Nephron (organoid): Measurements from ENCODE around the gene PTRHD1.

Experiments used
- H3K27ac Mint-ChIP-seq, 3 experiments: 2 replicates each; pipeline ENCODE4 v1.8.0; 2020; ENCODE audit warnings: mixed read lengths in 3 of 3, mild to moderate bottlenecking in 2 of 3, moderate library complexity in 1 of 3
- H3K27me3 Mint-ChIP-seq: 2 replicates; pipeline ENCODE4 v1.8.0; 2021; ENCODE audit warnings: low read depth, mild to moderate bottlenecking, moderate library complexity, mixed read lengths
- H3K36me3 Mint-ChIP-seq: 2 replicates; pipeline ENCODE4 v1.8.0; 2020; ENCODE audit warnings: low read depth, mixed read lengths
- H3K4me1 Mint-ChIP-seq: 2 replicates; pipeline ENCODE4 v1.8.0; 2020; ENCODE audit warnings: mixed read lengths
- H3K4me3 Mint-ChIP-seq, 3 experiments: 2 replicates each; pipeline ENCODE4 v1.8.0; 2020; ENCODE audit warnings: mild to moderate bottlenecking in 3 of 3, mixed read lengths in 3 of 3, moderate library complexity in 2 of 3
- H3K9me3 Mint-ChIP-seq: 2 replicates; pipeline ENCODE4 v1.8.0; 2020; ENCODE audit warnings: mixed read lengths
- TF ChIP-seq, protein P1 (sequence below), 3 experiments: fragments of 200-600 bp; sonication (generic); IDR thresholded peaks; one replicate each; pipeline ENCODE4 v1.5.0; 2021; ENCODE audit warnings: antibody characterized with exemption in 3 of 3; ENCODE audit not compliant: unreplicated experiment in 3 of 3

PTRHD1 gene

DNA sequence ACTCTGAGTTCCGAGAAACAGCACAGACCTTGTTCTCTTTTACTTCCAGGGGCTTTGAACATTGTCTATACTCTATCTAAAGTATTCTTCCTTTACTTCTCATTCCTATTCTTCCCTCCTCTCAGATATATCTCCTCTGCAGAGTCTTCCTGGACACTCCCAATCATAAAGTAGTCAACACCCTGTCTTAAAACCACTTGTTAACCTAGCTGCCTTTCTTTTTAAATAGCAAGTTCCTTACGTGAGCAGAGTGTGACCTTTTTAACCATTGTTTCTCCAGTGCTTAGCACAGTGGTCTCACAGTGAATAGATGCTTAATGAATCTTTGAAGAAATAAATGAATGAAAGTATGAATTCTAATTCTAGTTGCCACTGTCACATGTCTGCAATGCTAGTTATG is 47.4 kb downstream of the PTRHD1 start:
- peaks cover 5% of the 10 kb centered on the region for H3K4me1 Mint-ChIP-seq
- no peaks in the 10 kb centered on the region for H3K9me3 Mint-ChIP-seq
- no peak overlapping the region for H3K27ac Mint-ChIP-seq
- peaks cover 44% of the 10 kb centered on the region for H3K36me3 Mint-ChIP-seq
- no peak overlapping the region for H3K4me3 Mint-ChIP-seq
- TF ChIP-seq, protein P1, sequence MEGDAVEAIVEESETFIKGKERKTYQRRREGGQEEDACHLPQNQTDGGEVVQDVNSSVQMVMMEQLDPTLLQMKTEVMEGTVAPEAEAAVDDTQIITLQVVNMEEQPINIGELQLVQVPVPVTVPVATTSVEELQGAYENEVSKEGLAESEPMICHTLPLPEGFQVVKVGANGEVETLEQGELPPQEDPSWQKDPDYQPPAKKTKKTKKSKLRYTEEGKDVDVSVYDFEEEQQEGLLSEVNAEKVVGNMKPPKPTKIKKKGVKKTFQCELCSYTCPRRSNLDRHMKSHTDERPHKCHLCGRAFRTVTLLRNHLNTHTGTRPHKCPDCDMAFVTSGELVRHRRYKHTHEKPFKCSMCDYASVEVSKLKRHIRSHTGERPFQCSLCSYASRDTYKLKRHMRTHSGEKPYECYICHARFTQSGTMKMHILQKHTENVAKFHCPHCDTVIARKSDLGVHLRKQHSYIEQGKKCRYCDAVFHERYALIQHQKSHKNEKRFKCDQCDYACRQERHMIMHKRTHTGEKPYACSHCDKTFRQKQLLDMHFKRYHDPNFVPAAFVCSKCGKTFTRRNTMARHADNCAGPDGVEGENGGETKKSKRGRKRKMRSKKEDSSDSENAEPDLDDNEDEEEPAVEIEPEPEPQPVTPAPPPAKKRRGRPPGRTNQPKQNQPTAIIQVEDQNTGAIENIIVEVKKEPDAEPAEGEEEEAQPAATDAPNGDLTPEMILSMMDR (IDR thresholded peaks at IDR 0.05; ENCODE audit: unreplicated experiment in 3 of 3): no peak
- no peaks in the 10 kb centered on the region for H3K27me3 Mint-ChIP-seq

GRCh38 chr2:24744356-24744755 is 48.8 kb downstream of the PTRHD1 start:
- no peaks in the 10 kb centered on the region for H3K9me3 Mint-ChIP-seq
- peaks cover 43% of the 10 kb centered on the region for H3K36me3 Mint-ChIP-seq
- no peaks in the 10 kb centered on the region for H3K27me3 Mint-ChIP-seq
- no peak overlapping the region for H3K4me3 Mint-ChIP-seq
- TF ChIP-seq, protein P1 (IDR thresholded peaks at IDR 0.05; ENCODE audit: unreplicated experiment in 3 of 3): no peak
- no peak overlapping the region for H3K27ac Mint-ChIP-seq
- peaks cover 5% of the 10 kb centered on the region for H3K4me1 Mint-ChIP-seq

GRCh38 chr2:24743924-24744323 is 49.3 kb downstream of the PTRHD1 start:
- Mint-ChIP-seq H3K4me1 (peaks cover 5% of the 10 kb centered on the region), H3K27me3 (no peaks in the 10 kb centered on the region), H3K27ac (no peak overlapping the region), H3K4me3 (no peak overlapping the region), H3K36me3 (peaks cover 42% of the 10 kb centered on the region), H3K9me3 (no peaks in the 10 kb centered on the region)
- TF ChIP-seq, protein P1 (IDR thresholded peaks at IDR 0.05; ENCODE audit: unreplicated experiment in 3 of 3): no peak

- peaks cover 41% of the 10 kb centered on the region for H3K36me3 Mint-ChIP-seq
- no peak overlapping the region for H3K4me3 Mint-ChIP-seq
- no peaks in the 10 kb centered on the region for H3K9me3 Mint-ChIP-seq
- peaks cover 5% of the 10 kb centered on the region for H3K4me1 Mint-ChIP-seq
- no peaks in the 10 kb centered on the region for H3K27me3 Mint-ChIP-seq
- TF ChIP-seq, protein P1 (IDR thresholded peaks at IDR 0.05; ENCODE audit: unreplicated experiment in 3 of 3): no peak
- no peak overlapping the region for H3K27ac Mint-ChIP-seq
Observed at GRCh38 chr2:24742730-24743129, 50.5 kb downstream of the PTRHD1 start.

DNA sequence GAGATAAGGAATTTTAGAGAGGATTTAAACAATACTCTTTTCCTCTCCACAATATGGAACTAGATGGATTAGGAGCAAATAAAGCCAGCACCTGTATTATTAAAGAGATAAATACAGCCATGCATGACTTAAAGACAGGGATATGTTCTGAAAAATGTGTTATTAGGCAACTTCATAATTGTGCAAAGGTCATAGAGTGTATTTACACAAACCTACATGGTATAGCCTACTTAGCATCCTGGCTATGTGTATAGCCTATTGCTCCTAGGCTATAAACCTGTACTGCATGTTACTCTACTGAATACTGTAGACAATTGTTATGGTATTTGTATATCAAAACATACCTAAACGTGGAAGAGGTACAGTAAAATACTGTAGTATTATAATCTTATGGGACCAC is 53.0 kb downstream of the PTRHD1 start:
- Mint-ChIP-seq H3K9me3 (no peaks in the 10 kb centered on the region), H3K4me1 (peaks cover 5% of the 10 kb centered on the region), H3K4me3 (no peak overlapping the region), H3K36me3 (peaks cover 30% of the 10 kb centered on the region), H3K27me3 (no peaks in the 10 kb centered on the region), H3K27ac (no peak overlapping the region)
- TF ChIP-seq, protein P1 (IDR thresholded peaks at IDR 0.05; ENCODE audit: unreplicated experiment in 3 of 3): no peak
